H1 (cell line): ENCODE results near the gene RHOV. TPM values are rescaled to one million over a fixed set of nuclear protein-coding genes. Genes with fewer than 3 reads are reported as not detected.

Source experiments
- CTCF ChIA-PET: fragments of 300-600 bp; sonication (Branson Sonifier 250); formaldehyde crosslinking; loops from one replicate; lab custom pipeline; 2021; ENCODE audit not compliant: partially characterized antibody; lab: Charles Lee
- POLR2A ChIA-PET: fragments of 300-600 bp; sonication (Branson Sonifier 250); formaldehyde crosslinking; loops from one replicate; lab custom pipeline; 2021; ENCODE audit warnings: inconsistent platforms; ENCODE audit not compliant: partially characterized antibody; lab: Charles Lee
- DNase-seq, 2 experiments: peaks; one replicate each; pipeline versions ENCODE4 v3.0.0 to v3.0.0-alpha.2; 2010 to 2022; ENCODE audit warnings: low spot score in 2 of 2, low read depth in 1 of 2, mixed read lengths in 1 of 2
- FAIRE-seq: peaks from 2 replicates; lab custom pipeline; 2011; peaks lifted over from hg19 to GRCh38; lab: Jason Lieb, UNC
- H2AFZ ChIP-seq: 2 replicates; pipeline ENCODE4 v1.8.1; 2012; ENCODE audit warnings: low read length, inconsistent platforms
- H2AK5ac ChIP-seq: 2 replicates; pipeline ENCODE4 v1.6.1; 2013; ENCODE audit warnings: low read depth, low read length
- H2BK120ac ChIP-seq: replicated peaks from 2 replicates; pipeline ENCODE3; 2013; ENCODE audit warnings: low read depth, low read length, inconsistent platforms
- H2BK12ac ChIP-seq: 2 replicates; pipeline ENCODE4 v1.6.1; 2013; ENCODE audit warnings: low read depth, low read length
- H2BK15ac ChIP-seq: 2 replicates; pipeline ENCODE4 v1.6.1; 2013; ENCODE audit warnings: low read length
- H2BK20ac ChIP-seq: 2 replicates; pipeline ENCODE4 v1.6.1; 2013; ENCODE audit warnings: low read length
- H2BK5ac ChIP-seq: 2 replicates; pipeline ENCODE4 v1.6.1; 2013; ENCODE audit warnings: low read depth, low read length
- H3K14ac ChIP-seq: 2 replicates; pipeline ENCODE4 v1.6.1; 2013; ENCODE audit warnings: inconsistent platforms; ENCODE audit not compliant: insufficient read length
- H3K18ac ChIP-seq: 2 replicates; pipeline ENCODE4 v1.6.1; 2013; ENCODE audit warnings: low read length; ENCODE audit errors: extremely low read depth
- H3K23ac ChIP-seq: 2 replicates; pipeline ENCODE4 v1.6.1; 2013; ENCODE audit warnings: inconsistent platforms; ENCODE audit not compliant: insufficient read length
- H3K23me2 ChIP-seq: 2 replicates; pipeline ENCODE4 v1.6.1; 2013; ENCODE audit warnings: low read depth, low read length
- H3K27ac ChIP-seq: 2 replicates; pipeline ENCODE4 v1.6.1; 2011; ENCODE audit warnings: low read depth, low read length, inconsistent platforms
- H3K27me3 ChIP-seq, 4 experiments: replicated peaks in 1 of 4; 1 replicate in 1 of 4; 2 replicates in 3 of 4; pipeline versions ENCODE4 v1.6.1 to v1.8.1; 2011 to 2013; ENCODE audit warnings: low read length in 3 of 4, mild to moderate bottlenecking in 3 of 4, inconsistent platforms in 2 of 4, mixed read lengths in 2 of 4, moderate library complexity in 1 of 4; ENCODE audit not compliant: control insufficient read depth in 3 of 4, insufficient read depth in 3 of 4; ENCODE audit errors: extremely low read depth in 1 of 4
- H3K36me3 ChIP-seq, 4 experiments: 2 replicates each; pipeline versions ENCODE4 v1.6.1 to v1.8.1; 2011 to 2013; ENCODE audit warnings: mild to moderate bottlenecking in 4 of 4, low read length in 3 of 4, moderate library complexity in 2 of 4, control low read depth in 1 of 4, inconsistent platforms in 1 of 4; ENCODE audit not compliant: insufficient read depth in 4 of 4, control insufficient read depth in 2 of 4
- H3K4ac ChIP-seq: replicated peaks from 2 replicates; pipeline ENCODE3; 2013; ENCODE audit warnings: low read length, low read depth, mixed read lengths, inconsistent platforms; ENCODE audit not compliant: insufficient read length
- H3K4me1 ChIP-seq, 4 experiments: replicated peaks in 1 of 4; 1 replicate in 1 of 4; 2 replicates in 3 of 4; pipeline versions ENCODE4 v1.6.1 to v1.8.1; 2011 to 2013; ENCODE audit warnings: low read length in 3 of 4, inconsistent platforms in 2 of 4, mixed read lengths in 1 of 4; ENCODE audit not compliant: insufficient read depth in 4 of 4, control insufficient read depth in 3 of 4
- H3K4me2 ChIP-seq, 2 experiments: 2 replicates each; pipeline versions ENCODE4 v1.6.1 to v1.8.1; 2011 to 2013; ENCODE audit warnings: low read depth in 2 of 2, low read length in 2 of 2, control low read depth in 1 of 2, inconsistent platforms in 1 of 2, mild to moderate bottlenecking in 1 of 2; ENCODE audit not compliant: insufficient read depth in 1 of 2
- H3K4me3 ChIP-seq, 4 experiments: fragments of 200-600, 300-600 bp in 1 of 4; sonication (generic), shearing (Covaris generic), sonication (Bioruptor Twin) in 1 of 4; 2 replicates each; pipeline versions ENCODE4 v1.5.1 to v1.8.1; 2011 to 2016; ENCODE audit warnings: low read length in 4 of 4, low read depth in 3 of 4, control low read depth in 2 of 4, inconsistent platforms in 2 of 4, mild to moderate bottlenecking in 2 of 4, mixed read lengths in 1 of 4, moderate library complexity in 1 of 4; ENCODE audit not compliant: insufficient read depth in 2 of 4; ENCODE audit errors: extremely low read depth in 1 of 4
- H3K56ac ChIP-seq: replicated peaks from 2 replicates; pipeline ENCODE3; 2013; ENCODE audit warnings: low read depth, mild to moderate bottlenecking, mixed read lengths, low read length, inconsistent platforms; ENCODE audit not compliant: insufficient read length
- H3K79me1 ChIP-seq: 2 replicates; pipeline ENCODE4 v1.6.1; 2013; ENCODE audit warnings: low read depth, low read length, control low read depth
- H3K79me2 ChIP-seq, 2 experiments: 2 replicates each; pipeline versions ENCODE4 v1.6.1 to v1.8.1; 2012 to 2013; ENCODE audit warnings: low read length in 2 of 2, mild to moderate bottlenecking in 2 of 2, inconsistent platforms in 1 of 2; ENCODE audit not compliant: insufficient read depth in 2 of 2, control insufficient read depth in 1 of 2
- H3K9ac ChIP-seq, 4 experiments: replicated peaks in 1 of 4; 1 replicate in 1 of 4; 2 replicates in 3 of 4; pipeline versions ENCODE4 v1.6.1 to v1.8.1; 2011 to 2013; ENCODE audit warnings: low read depth in 3 of 4, low read length in 3 of 4, control low read depth in 2 of 4, mild to moderate bottlenecking in 2 of 4, moderate library complexity in 2 of 4, inconsistent platforms in 1 of 4; ENCODE audit errors: extremely low read depth in 1 of 4
- H3K9me3 ChIP-seq, 2 experiments: 2 replicates each; pipeline versions ENCODE4 v1.6.1 to v1.8.1; 2012 to 2013; ENCODE audit warnings: mild to moderate bottlenecking in 2 of 2, moderate library complexity in 2 of 2, control low read depth in 1 of 2, inconsistent platforms in 1 of 2, low read depth in 1 of 2, low read length in 1 of 2, mixed read lengths in 1 of 2; ENCODE audit not compliant: insufficient read depth in 2 of 2
- H4K20me1 ChIP-seq, 2 experiments: replicated peaks in 1 of 2; 2 replicates each; pipeline versions ENCODE3 to v1.8.1; 2011 to 2013; ENCODE audit warnings: inconsistent platforms in 2 of 2, low read length in 2 of 2, mild to moderate bottlenecking in 1 of 2; ENCODE audit not compliant: insufficient read depth in 2 of 2, control insufficient read depth in 1 of 2
- H4K5ac ChIP-seq: 2 replicates; pipeline ENCODE4 v1.6.1; 2013; ENCODE audit warnings: low read length, low read depth, mixed read lengths, inconsistent platforms; ENCODE audit not compliant: insufficient read length
- H4K8ac ChIP-seq: 2 replicates; pipeline ENCODE4 v1.8.0; 2013; ENCODE audit warnings: mild to moderate bottlenecking, moderate library complexity, low read length, inconsistent platforms; ENCODE audit not compliant: insufficient read depth; ENCODE audit errors: extremely low read depth
- H4K91ac ChIP-seq: replicated peaks from 2 replicates; pipeline ENCODE3; 2013; ENCODE audit warnings: low read length, mixed read lengths, inconsistent platforms; ENCODE audit not compliant: insufficient read length
- JUN ChIP-seq: IDR thresholded peaks from 2 replicates; pipeline ENCODE4 v1.6.1; 2011; ENCODE audit warnings: low read depth, mild to moderate bottlenecking, improper control_type of control experiment, low read length
- JUND ChIP-seq: IDR thresholded peaks from 2 replicates; pipeline ENCODE4 v1.6.1; 2011; ENCODE audit warnings: mild to moderate bottlenecking, improper control_type of control experiment, low read length
- POLR2A ChIP-seq, 2 experiments: IDR thresholded peaks; 1 replicate in 1 of 2; 2 replicates in 1 of 2; pipeline ENCODE4 v1.6.1; 2011; ENCODE audit warnings: low read depth in 2 of 2, low read length in 2 of 2, mild to moderate bottlenecking in 2 of 2; ENCODE audit errors: control extremely low read depth in 1 of 2
- POU5F1 ChIP-seq: IDR thresholded peaks from 2 replicates; pipeline ENCODE4 v1.6.1; 2011; ENCODE audit warnings: low read depth, mild to moderate bottlenecking, low read length, moderate library complexity
- TEAD4 ChIP-seq: IDR thresholded peaks from 2 replicates; pipeline ENCODE4 v1.6.1; 2012; ENCODE audit warnings: low read depth, low read length, inconsistent platforms, mixed read lengths
- WGBS, 2 experiments: shearing (Covaris generic) in 1 of 2; methylation state at CpG; one replicate each; pipeline versions ENCODE4 v1.1.6 to v1.1.7; 2013 to 2015; ENCODE audit warnings: low lambda C conversion rate in 2 of 2, mixed read lengths in 2 of 2, inconsistent platforms in 1 of 2, low coverage in 1 of 2, missing lambda C conversion rate in 1 of 2; ENCODE audit not compliant: insufficient replicate concordance in 2 of 2, insufficient coverage in 1 of 2, insufficient read length in 1 of 2; ENCODE audit errors: extremely low coverage in 1 of 2, missing lambda C conversion rate in 1 of 2; 5-methylcytosine and 5-hydroxymethylcytosine counted together
- polyA plus RNA-seq, 7 experiments: library from polyadenylated mRNA; depleted of rRNA in 3 of 7; stranded (reverse) in 5 of 7; unstranded in 2 of 7; fragments of >200 nt in 5 of 7; fragments of 200-250 nt in 2 of 7; gene quantifications; 1 replicate in 5 of 7; 2 replicates in 1 of 7; 4 replicates in 1 of 7; pipeline versions ENCODE4 v1.2.1 to v1.2.3, GENCODE V29; 2011 to 2013; ENCODE audit warnings: missing spikeins in 2 of 7, mixed read lengths in 2 of 7
- total RNA-seq: library from RNA; stranded (reverse); fragmentation: NEBNext Ultra II Directional; extraction: Animal tissue kit (Norgen Biotek cat#: 25700); gene quantifications from 2 replicates; pipeline ENCODE4 v1.2.1, GENCODE V29; 2021

RHOV gene
- total and polyA plus RNA-seq, 2 of the 8 experiments (the other 6 are each of a cell fraction or from before 2014, with no cell fraction given): 1.5 to 2.7 TPM

GRCh38 chr15:40845511-40846284 is 28.3 kb downstream of the RHOV start:
- peak overlapping the region; percentile 22 for H2BK5ac ChIP-seq
- H3K4me3 ChIP-seq: peak overlapping the region; percentile 16 to 88 (median 74); a peak in 7 of 8 replicates
- peaks cover 0 to 2% (median 0%) of the 10 kb centered on the region in 4 experiments; a peak in 1 of 7 replicates for H3K27me3 ChIP-seq
- H3K23ac ChIP-seq: no peak overlapping the region
- no peak overlapping the region for H3K27ac ChIP-seq
- H4K5ac ChIP-seq: no peak overlapping the region
- no peak for DNase-seq
- H3K4me2 ChIP-seq: peak overlapping the region; percentile 85 to 96
- CTCF ChIA-PET: interaction anchor here (0.8 to 14.5 kb wide), 9 partner anchors 11 to 190 kb away, joined by 3 to 157 read pairs (median 5); partner anchors contain the start of gene RHOV
- H3K4me1 ChIP-seq: peaks cover 0 to 26% (median 15%) of the 10 kb centered on the region in 4 experiments; a peak in 6 of 7 replicates
- no peak overlapping the region for H3K56ac ChIP-seq
- peaks cover 13% of the 10 kb centered on the region for H3K23me2 ChIP-seq
- no peak overlapping the region for H2BK15ac ChIP-seq
- H4K20me1 ChIP-seq: peaks cover 7 to 20% of the 10 kb centered on the region in 2 experiments
- no peak overlapping the region for H4K8ac ChIP-seq
- H3K79me2 ChIP-seq: peaks cover 0 to 52% of the 10 kb centered on the region in 2 experiments; a peak in 3 of 4 replicates
- no peak overlapping the region for H3K4ac ChIP-seq
- no peak overlapping the region for H2AFZ ChIP-seq
- TF ChIP-seq JUND: peak; percentile 86
- no peak for TF ChIP-seq POU5F1
- TF ChIP-seq POLR2A (IDR thresholded peaks at IDR 0.05; ENCODE audit: control extremely low read depth in 1 of 2, low read depth in 2 of 2, low read length in 2 of 2): peak in 1 of 2 experiments; percentile 53; a peak in 2 of 3 replicates
- 0 out of 2 replicates have a peak, but pooled peaks have one; percentile 36 for TF ChIP-seq TEAD4
- TF ChIP-seq JUN: 0 out of 2 replicates have a peak, but pooled peaks have one; percentile 36
- no peak for FAIRE-seq
- H3K9ac ChIP-seq: peak overlapping the region in 1 of 4 experiments; percentile 16; a peak in 2 of 7 replicates
- no peak overlapping the region for H3K18ac ChIP-seq
- no peak overlapping the region for H4K91ac ChIP-seq
- H2BK20ac ChIP-seq: no peak overlapping the region
- peaks cover 24% of the 10 kb centered on the region for H3K79me1 ChIP-seq
- peak overlapping the region; percentile 35; the same call in 1 of the 2 replicates for H2BK12ac ChIP-seq
- H2AK5ac ChIP-seq: peak overlapping the region; percentile 91; the same call in 1 of the 2 replicates
- no peak overlapping the region for H2BK120ac ChIP-seq
- H3K9me3 ChIP-seq: no peaks in the 10 kb centered on the region
- 87% methylated on average over 8 of the region's 8 CpGs; no CpG with 5 or more reads in 1 of the 2 experiments for whole genome bisulfite sequencing, 2 experiments
- POLR2A ChIA-PET: interaction anchor here (0.5 to 2.8 kb wide), 8 partner anchors 12 to 181 kb away, joined by 3 to 17 read pairs (median 5); partner anchors contain the start of genes DNAJC17 and GCHFR
- H3K36me3 ChIP-seq: peaks cover 1 to 23% (median 3%) of the 10 kb centered on the region in 4 experiments; a peak in 6 of 8 replicates
- H3K14ac ChIP-seq: no peak overlapping the region
